Measurements from ENCODE around the gene REELD1. TPM values are rescaled to one million over a fixed set of nuclear protein-coding genes. Genes with fewer than 3 reads are reported as not detected.

The REELD1 gene
- total and polyA plus RNA-seq, 12 donors = 0.12 to 1.4 (median 0.22) TPM; not detected in 6

DNA sequence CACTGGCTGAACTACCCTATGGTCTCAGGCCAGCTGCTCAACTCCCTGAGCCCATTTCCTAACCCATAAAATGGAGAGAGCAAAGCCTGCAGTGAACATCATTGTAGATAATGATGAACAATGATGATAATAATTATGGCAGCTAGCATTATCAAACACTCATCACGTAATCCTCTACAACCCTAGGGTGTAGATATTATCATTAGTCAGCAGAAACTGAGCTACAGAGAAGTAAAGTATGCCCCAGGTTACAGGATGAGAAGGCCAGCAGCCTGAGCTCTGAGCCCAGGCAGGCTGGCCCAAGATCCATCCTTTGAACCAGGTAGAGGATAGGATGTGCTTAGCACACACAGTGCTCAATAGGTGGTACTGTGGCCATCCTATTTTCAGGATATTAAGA, 43.2 kb downstream of the REELD1 start:
- Histone ChIP-seq H3K9me3 (no peaks in the 10 kb centered on the region), H3K27me3 (no peaks in the 10 kb centered on the region), H3K27ac (no peak overlapping the region), H3K4me3 (no peak overlapping the region), H3K4me1 (no peaks in the 10 kb centered on the region), H3K36me3 (peaks cover 0 to 28% (median 0%) of the 10 kb centered on the region in 9 donors)
- 95 to 100% methylated on average over 1 of the region's 1 CpG for WGBS, 2 donors
- ATAC-seq = no peak
- DNase-seq = no peak
- intact Hi-C loops (cut with DNase I) = no loop called here
- TF ChIP-seq, protein P1, sequence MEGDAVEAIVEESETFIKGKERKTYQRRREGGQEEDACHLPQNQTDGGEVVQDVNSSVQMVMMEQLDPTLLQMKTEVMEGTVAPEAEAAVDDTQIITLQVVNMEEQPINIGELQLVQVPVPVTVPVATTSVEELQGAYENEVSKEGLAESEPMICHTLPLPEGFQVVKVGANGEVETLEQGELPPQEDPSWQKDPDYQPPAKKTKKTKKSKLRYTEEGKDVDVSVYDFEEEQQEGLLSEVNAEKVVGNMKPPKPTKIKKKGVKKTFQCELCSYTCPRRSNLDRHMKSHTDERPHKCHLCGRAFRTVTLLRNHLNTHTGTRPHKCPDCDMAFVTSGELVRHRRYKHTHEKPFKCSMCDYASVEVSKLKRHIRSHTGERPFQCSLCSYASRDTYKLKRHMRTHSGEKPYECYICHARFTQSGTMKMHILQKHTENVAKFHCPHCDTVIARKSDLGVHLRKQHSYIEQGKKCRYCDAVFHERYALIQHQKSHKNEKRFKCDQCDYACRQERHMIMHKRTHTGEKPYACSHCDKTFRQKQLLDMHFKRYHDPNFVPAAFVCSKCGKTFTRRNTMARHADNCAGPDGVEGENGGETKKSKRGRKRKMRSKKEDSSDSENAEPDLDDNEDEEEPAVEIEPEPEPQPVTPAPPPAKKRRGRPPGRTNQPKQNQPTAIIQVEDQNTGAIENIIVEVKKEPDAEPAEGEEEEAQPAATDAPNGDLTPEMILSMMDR (IDR thresholded peaks at IDR 0.05) = no peak

DNA sequence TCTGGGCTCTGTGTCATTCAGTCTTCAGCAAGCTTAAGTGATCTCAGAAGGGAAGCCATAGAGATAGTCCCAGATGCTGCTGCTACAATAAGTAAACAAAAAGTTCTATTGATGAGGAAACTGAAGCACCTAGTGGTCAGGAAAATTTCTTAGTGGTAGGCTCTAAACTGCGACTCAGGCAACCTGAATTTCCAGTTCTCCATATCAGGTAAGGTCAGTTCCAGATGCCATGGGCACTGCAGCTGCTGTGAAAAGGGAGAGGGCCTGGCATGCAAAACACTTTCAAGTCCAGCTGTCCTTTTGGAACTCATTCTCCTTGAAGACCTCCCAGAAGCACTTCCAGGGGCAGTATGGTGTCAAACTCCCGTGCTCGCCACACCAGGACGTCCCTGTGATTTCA, 46.2 kb downstream of the REELD1 start:
- Histone ChIP-seq H3K9me3 (no peaks in the 10 kb centered on the region), H3K4me1 (no peaks in the 10 kb centered on the region), H3K27me3 (no peaks in the 10 kb centered on the region), H3K36me3 (peaks cover 0 to 25% (median 0%) of the 10 kb centered on the region in 9 donors), H3K27ac (no peak overlapping the region), H3K4me3 (no peak overlapping the region)
- intact Hi-C loops (cut with DNase I) = no loop called here
- DNase-seq (no peak), ATAC-seq (no peak)
- 94 to 96% methylated on average over 4 of the region's 4 CpGs for WGBS, 2 donors
- TF ChIP-seq, protein P1 (IDR thresholded peaks at IDR 0.05) = no peak

DNA sequence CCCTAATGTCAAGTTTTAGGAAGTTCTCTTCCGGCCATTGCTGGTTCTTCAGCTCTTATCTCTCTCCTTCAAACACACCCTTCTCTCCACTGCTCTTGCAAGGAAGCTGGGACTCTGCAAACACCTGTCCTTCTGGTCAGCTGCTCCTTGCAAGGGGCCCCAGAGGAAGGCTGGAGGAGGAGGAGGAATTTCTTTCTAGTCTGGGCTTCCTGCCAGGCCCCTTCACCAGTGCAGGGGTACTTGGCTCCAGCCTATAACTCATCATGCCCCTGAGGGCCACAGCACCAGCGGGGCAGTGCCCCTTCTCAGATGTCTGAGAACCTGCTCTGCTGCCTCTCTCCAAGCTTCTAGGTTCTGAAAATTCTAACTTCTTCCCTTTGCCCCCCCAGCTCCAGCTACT, 46.7 kb downstream of the REELD1 start:
- Histone ChIP-seq H3K27me3 (no peaks in the 10 kb centered on the region), H3K4me3 (no peak overlapping the region), H3K4me1 (no peaks in the 10 kb centered on the region), H3K36me3 (peaks cover 0 to 22% (median 0%) of the 10 kb centered on the region in 9 donors), H3K27ac (no peak overlapping the region), H3K9me3 (no peaks in the 10 kb centered on the region)
- intact Hi-C loops (cut with DNase I) = no loop called here
- DNase-seq (no peak), ATAC-seq (no peak)
- 91 to 95% methylated on average over 2 of the region's 2 CpGs for WGBS, 2 donors
- TF ChIP-seq, protein P1 (IDR thresholded peaks at IDR 0.05) = no peak

DNA sequence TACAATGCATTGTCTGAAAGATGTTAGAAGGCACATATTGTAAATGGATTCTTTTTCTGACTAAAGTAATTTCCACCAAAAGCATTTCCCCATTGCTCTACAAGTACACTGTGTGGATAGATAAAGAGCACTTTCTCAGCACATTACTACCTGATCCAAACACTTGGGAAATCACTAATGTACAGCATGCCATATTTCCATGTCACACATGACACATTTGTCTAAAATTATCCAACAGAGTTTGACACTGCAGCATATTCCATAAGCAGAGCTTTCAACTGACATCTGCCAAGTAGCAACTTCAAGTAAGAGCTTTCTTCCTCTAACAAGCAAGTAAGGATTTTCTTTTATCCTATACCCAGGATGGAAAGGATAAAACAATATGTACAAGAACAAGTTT, 49.5 kb downstream of the REELD1 start:
- Histone ChIP-seq H3K27ac (no peak overlapping the region), H3K27me3 (no peaks in the 10 kb centered on the region), H3K9me3 (no peaks in the 10 kb centered on the region), H3K36me3 (peaks cover 0 to under 1% (median 0%) of the 10 kb centered on the region in 9 donors), H3K4me1 (peaks cover 0 to 13% (median 0%) of the 10 kb centered on the region in 9 donors), H3K4me3 (no peak overlapping the region)
- no peak for ATAC-seq
- TF ChIP-seq, protein P1 (IDR thresholded peaks at IDR 0.05) = no peak
- intact Hi-C loops (cut with DNase I) = no loop called here
- DNase-seq = no peak
